ENCODE measurements around the gene E2F4.

The E2F4 gene

GRCh38 chr16:67150047-67150832 is 41.7 kb upstream of the E2F4 start:
- Histone ChIP-seq H3K9ac (ENCODE audit: low read length) (peak overlapping the region; percentile 63), H3K9me2 (replicated peaks; ENCODE audit: insufficient read depth, low read length) (no peaks in the 10 kb centered on the region), H3K79me2 (ENCODE audit: low read length) (no peaks in the 10 kb centered on the region), H3F3A (ENCODE audit: insufficient read depth, low read length) (peaks cover 10% of the 10 kb centered on the region; the same call in 1 of the 2 replicates), H3K4me2 (ENCODE audit: low read depth, low read length) (peak overlapping the region; percentile 91), H3K9me3 (replicated peaks; ENCODE audit: insufficient read depth, low read length) (no peaks in the 10 kb centered on the region), H3K4me1 (ENCODE audit: low read length) (no peaks in the 10 kb centered on the region), H2AFZ (ENCODE audit: low read length) (peak overlapping the region; percentile 85), H3K4me3 (ENCODE audit: low read length) (peak overlapping the region; percentile 77), H4K20me1 (ENCODE audit: insufficient read depth, low read length) (no peaks in the 10 kb centered on the region), H3K27me3 (replicated peaks; ENCODE audit: insufficient read depth, low read length) (no peaks in the 10 kb centered on the region), H3K36me3 (replicated peaks; ENCODE audit: insufficient read depth, low read length) (no peaks in the 10 kb centered on the region), H3K27ac (ENCODE audit: low read length) (peak overlapping the region; percentile 8; the same call in 1 of the 2 replicates)
- DNase-seq, result peak; percentile 31
- TF ChIP-seq CTCF (IDR thresholded peaks at IDR 0.05; ENCODE audit: low read length) (no peak), EZH2phosphoT487 (IDR thresholded peaks at IDR 0.05; ENCODE audit: low read length) (no peak), EZH2 (optimal IDR thresholded peaks at IDR 0.05; ENCODE audit: low read depth, low read length) (no peak)

- H3K9me3 ChIP-seq (replicated peaks; ENCODE audit: insufficient read depth, low read length), result no peaks in the 10 kb centered on the region
- no peaks in the 10 kb centered on the region for H3K27me3 ChIP-seq (replicated peaks; ENCODE audit: insufficient read depth, low read length)
- peak within 1 kb of the TSS; percentile 63 for H3K9ac ChIP-seq (ENCODE audit: low read length)
- 0 out of 2 replicates have a peak, but pooled peaks cover 4% of the 10 kb centered on the region for H3K79me2 ChIP-seq (ENCODE audit: low read length)
- no peaks in the 10 kb centered on the region for H4K20me1 ChIP-seq (ENCODE audit: insufficient read depth, low read length)
- H2AFZ ChIP-seq (ENCODE audit: low read length), result peak within 1 kb of the TSS; percentile 85
- H3K27ac ChIP-seq (ENCODE audit: low read length), result peak within 1 kb of the TSS; percentile 8; the same call in 1 of the 2 replicates
- peak within 1 kb of the TSS; percentile 91 for H3K4me2 ChIP-seq (ENCODE audit: low read depth, low read length)
- no peaks in the 10 kb centered on the region for H3K36me3 ChIP-seq (replicated peaks; ENCODE audit: insufficient read depth, low read length)
- peak; percentile 72 for DNase-seq
- peak within 1 kb of the TSS; percentile 77 for H3K4me3 ChIP-seq (ENCODE audit: low read length)
- H3K9me2 ChIP-seq (replicated peaks; ENCODE audit: insufficient read depth, low read length), result no peaks in the 10 kb centered on the region
- peaks cover 13% of the 10 kb centered on the region; the same call in 1 of the 2 replicates for H3F3A ChIP-seq (ENCODE audit: insufficient read depth, low read length)
- peaks cover 5% of the 10 kb centered on the region for H3K4me1 ChIP-seq (ENCODE audit: low read length)
- TF ChIP-seq EZH2phosphoT487 (IDR thresholded peaks at IDR 0.05; ENCODE audit: low read length) (no peak), EZH2 (optimal IDR thresholded peaks at IDR 0.05; ENCODE audit: low read depth, low read length) (no peak), CTCF (IDR thresholded peaks at IDR 0.05; ENCODE audit: low read length) (no peak)
Measured at GRCh38 chr16:67150833-67151396, 41.0 kb upstream of the E2F4 start, which contains the start of gene B3GNT9. Gene B3GNT9 (minus strand): TSS chr16:67150998. CDS start chr16:67150485, 513 bp downstream.

GRCh38 chr16:67151431-67152097 is 40.4 kb upstream of the E2F4 start:
- Histone ChIP-seq H3K9me3 (replicated peaks; ENCODE audit: insufficient read depth, low read length) (no peaks in the 10 kb centered on the region), H3F3A (ENCODE audit: insufficient read depth, low read length) (peaks cover 13% of the 10 kb centered on the region; the same call in 1 of the 2 replicates), H3K27ac (ENCODE audit: low read length) (no peak overlapping the region), H3K4me3 (ENCODE audit: low read length) (peak overlapping the region; percentile 77), H3K4me2 (ENCODE audit: low read depth, low read length) (peak overlapping the region; percentile 91), H3K9me2 (replicated peaks; ENCODE audit: insufficient read depth, low read length) (no peaks in the 10 kb centered on the region), H4K20me1 (ENCODE audit: insufficient read depth, low read length) (no peaks in the 10 kb centered on the region), H3K79me2 (ENCODE audit: low read length) (0 out of 2 replicates have a peak, but pooled peaks cover 6% of the 10 kb centered on the region), H3K36me3 (replicated peaks; ENCODE audit: insufficient read depth, low read length) (no peaks in the 10 kb centered on the region), H2AFZ (ENCODE audit: low read length) (peak overlapping the region; percentile 85; the same call in 1 of the 2 replicates), H3K4me1 (ENCODE audit: low read length) (peaks cover 5% of the 10 kb centered on the region), H3K9ac (ENCODE audit: low read length) (peak overlapping the region; percentile 63; the same call in 1 of the 2 replicates), H3K27me3 (replicated peaks; ENCODE audit: insufficient read depth, low read length) (no peaks in the 10 kb centered on the region)
- DNase-seq, result no peak
- TF ChIP-seq CTCF (IDR thresholded peaks at IDR 0.05; ENCODE audit: low read length) (no peak), EZH2 (optimal IDR thresholded peaks at IDR 0.05; ENCODE audit: low read depth, low read length) (no peak), EZH2phosphoT487 (IDR thresholded peaks at IDR 0.05; ENCODE audit: low read length) (no peak)

Data from MM.1S (cell line).